Neural cell (in vitro differentiated cells): ENCODE results near the gene TCF4. TPM values are rescaled to one million over a fixed set of nuclear protein-coding genes. Genes with fewer than 3 reads are reported as not detected.

ENCODE experiments used
- H2AFZ ChIP-seq: fragments of 200-600, 300-800 bp; sonication (generic), shearing (Covaris generic); 2 replicates; pipeline ENCODE4 v1.6.0; 2014; ENCODE audit warnings: low read depth, mild to moderate bottlenecking, antibody characterized with exemption, low read length, moderate library complexity
- H3F3A ChIP-seq: fragments of 200-600 bp; shearing (Covaris generic); 2 replicates; pipeline ENCODE4 v1.6.1; 2016; ENCODE audit warnings: mild to moderate bottlenecking, moderate library complexity, mixed read lengths, antibody characterized with exemption, low read length; ENCODE audit not compliant: insufficient read depth, poor library complexity, severe bottlenecking
- H3K27ac ChIP-seq: fragments of 200-600, 300-800 bp; sonication (generic), shearing (Covaris generic); 2 replicates; pipeline ENCODE4 v1.5.1; 2014; ENCODE audit warnings: mild to moderate bottlenecking, low read length, moderate library complexity
- H3K27me3 ChIP-seq: fragments of 300-800, 200-600 bp; sonication (generic), shearing (Covaris generic); 2 replicates; pipeline ENCODE4 v1.6.0; 2014; ENCODE audit warnings: mild to moderate bottlenecking, low read depth, low read length, moderate library complexity; ENCODE audit not compliant: insufficient read depth
- H3K36me3 ChIP-seq: fragments of 300-800, 200-600 bp; sonication (generic), shearing (Covaris generic); 2 replicates; pipeline ENCODE4 v1.5.1; 2014; ENCODE audit warnings: mild to moderate bottlenecking, antibody characterized with exemption, low read length, moderate library complexity; ENCODE audit not compliant: insufficient read depth
- H3K4me2 ChIP-seq: fragments of 300-800, 200-600 bp; sonication (generic), shearing (Covaris generic); 2 replicates; pipeline ENCODE4 v1.6.0; 2014; ENCODE audit warnings: mild to moderate bottlenecking, low read length
- H3K4me3 ChIP-seq: fragments of 300-800, 200-600 bp; sonication (generic), shearing (Covaris generic); 2 replicates; pipeline ENCODE4 v1.5.1; 2014; ENCODE audit warnings: mild to moderate bottlenecking, low read length, moderate library complexity
- H3K79me2 ChIP-seq: fragments of 200-600 bp; shearing (Covaris generic); replicated peaks from 2 replicates; pipeline ENCODE4 v1.6.0; 2014; ENCODE audit warnings: mild to moderate bottlenecking, low read length, moderate library complexity; ENCODE audit not compliant: insufficient read depth
- H3K9ac ChIP-seq: fragments of 300-800, 200-600 bp; sonication (generic), shearing (Covaris generic); 2 replicates; pipeline ENCODE4 v1.6.1; 2016; ENCODE audit warnings: mild to moderate bottlenecking, low read length, mixed read lengths
- H3K9me2 ChIP-seq: fragments of 200-600 bp; shearing (Covaris generic); 2 replicates; pipeline ENCODE4 v1.6.1; 2016; ENCODE audit warnings: mild to moderate bottlenecking, low read length, mixed read lengths; ENCODE audit not compliant: insufficient read depth
- H3K9me3 ChIP-seq: fragments of 200-600, 300-800 bp; sonication (generic), shearing (Covaris generic); 2 replicates; pipeline ENCODE4 v1.6.1; 2016; ENCODE audit warnings: mild to moderate bottlenecking, mixed run types, low read length, moderate library complexity, mixed read lengths
- H4K20me1 ChIP-seq: fragments of 200-600 bp; shearing (Covaris generic); 2 replicates; pipeline ENCODE4 v1.6.1; 2016; ENCODE audit warnings: mild to moderate bottlenecking, mixed run types; ENCODE audit not compliant: insufficient read depth
- EP300 ChIP-seq: fragments of 450-650 bp; conservative IDR thresholded peaks from 2 replicates; pipeline ENCODE4 v1.6.1; 2014; ENCODE audit warnings: antibody characterized with exemption, mild to moderate bottlenecking, moderate library complexity; ENCODE audit not compliant: poor library complexity, severe bottlenecking
- EZH2 ChIP-seq: fragments of 200-600, 300-800 bp; shearing (Covaris generic), sonication (generic); IDR thresholded peaks from 2 replicates; pipeline ENCODE4 v1.6.1; 2014; ENCODE audit warnings: antibody characterized with exemption, low read length, borderline replicate concordance, mild to moderate bottlenecking; ENCODE audit not compliant: insufficient read depth, poor library complexity, severe bottlenecking
- MXI1 ChIP-seq: fragments of 450-650 bp; conservative IDR thresholded peaks from 2 replicates; pipeline ENCODE4 v1.6.1; 2014; ENCODE audit warnings: antibody characterized with exemption, mild to moderate bottlenecking; ENCODE audit not compliant: poor library complexity, severe bottlenecking
- POLR2AphosphoS5 ChIP-seq: IDR thresholded peaks from 2 replicates; pipeline ENCODE4 v1.6.1; 2012
- RAD21 ChIP-seq: fragments of 450-650 bp; conservative IDR thresholded peaks from 2 replicates; pipeline ENCODE4 v1.6.1; 2014; ENCODE audit warnings: antibody characterized with exemption, mild to moderate bottlenecking, moderate library complexity
- SMC3 ChIP-seq: fragments of 450-650 bp; conservative IDR thresholded peaks from 2 replicates; pipeline ENCODE4 v1.6.1; 2014; ENCODE audit warnings: antibody characterized with exemption, mild to moderate bottlenecking, moderate library complexity; ENCODE audit not compliant: poor library complexity
- TAF1 ChIP-seq: IDR thresholded peaks from 2 replicates; pipeline ENCODE4 v1.6.1; 2012; ENCODE audit warnings: low read depth
- polyA plus RNA-seq: library from polyadenylated mRNA; depleted of rRNA; stranded (reverse); fragments of >200 nt; gene quantifications from 2 replicates; pipeline ENCODE4 v1.2.3, GENCODE V29; 2014
- TF ChIP-seq, protein P1 (sequence below): IDR thresholded peaks from 2 replicates; pipeline ENCODE4 v1.6.1; 2012; ENCODE audit warnings: borderline replicate concordance
- TF ChIP-seq, protein P2 (sequence below): fragments of 450-650 bp; IDR thresholded peaks from 2 replicates; pipeline ENCODE4 v1.5.1; 2014; ENCODE audit warnings: antibody characterized with exemption, mild to moderate bottlenecking, moderate library complexity; ENCODE audit not compliant: poor library complexity, severe bottlenecking

Gene TCF4
- polyA plus RNA-seq, 1 donor from 2014 or later, result 7.0 TPM

DNA sequence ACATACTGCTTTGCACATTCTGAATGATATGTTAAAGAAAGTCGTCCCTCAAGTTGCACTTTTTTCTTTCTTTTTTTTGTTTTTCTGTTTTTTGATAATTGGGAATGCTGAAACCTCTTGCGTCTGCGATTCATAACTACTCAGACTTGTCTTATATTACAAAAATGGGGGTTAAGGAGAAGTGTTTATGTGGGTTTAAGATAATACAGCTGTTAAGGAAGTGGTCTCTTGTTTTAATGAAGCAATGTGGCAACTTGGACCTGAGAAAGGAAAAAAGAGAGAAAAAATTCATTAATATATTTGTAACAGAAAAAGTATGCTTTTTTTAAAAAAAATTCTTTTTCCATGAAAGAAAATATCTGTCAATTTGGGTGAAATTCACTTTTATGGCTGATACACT, 360.2 kb downstream of the TCF4 start:
- no peak overlapping the region for H3K4me2 ChIP-seq
- H2AFZ ChIP-seq, result no peak overlapping the region
- H3K27me3 ChIP-seq, result no peaks in the 10 kb centered on the region
- no peaks in the 10 kb centered on the region for H3K9me3 ChIP-seq
- H3K36me3 ChIP-seq, result no peaks in the 10 kb centered on the region
- no peaks in the 10 kb centered on the region for H3K9me2 ChIP-seq
- no peaks in the 10 kb centered on the region for H3K79me2 ChIP-seq
- no peak overlapping the region for H3K9ac ChIP-seq
- H3K4me3 ChIP-seq, result no peak overlapping the region
- TF ChIP-seq, protein P1, sequence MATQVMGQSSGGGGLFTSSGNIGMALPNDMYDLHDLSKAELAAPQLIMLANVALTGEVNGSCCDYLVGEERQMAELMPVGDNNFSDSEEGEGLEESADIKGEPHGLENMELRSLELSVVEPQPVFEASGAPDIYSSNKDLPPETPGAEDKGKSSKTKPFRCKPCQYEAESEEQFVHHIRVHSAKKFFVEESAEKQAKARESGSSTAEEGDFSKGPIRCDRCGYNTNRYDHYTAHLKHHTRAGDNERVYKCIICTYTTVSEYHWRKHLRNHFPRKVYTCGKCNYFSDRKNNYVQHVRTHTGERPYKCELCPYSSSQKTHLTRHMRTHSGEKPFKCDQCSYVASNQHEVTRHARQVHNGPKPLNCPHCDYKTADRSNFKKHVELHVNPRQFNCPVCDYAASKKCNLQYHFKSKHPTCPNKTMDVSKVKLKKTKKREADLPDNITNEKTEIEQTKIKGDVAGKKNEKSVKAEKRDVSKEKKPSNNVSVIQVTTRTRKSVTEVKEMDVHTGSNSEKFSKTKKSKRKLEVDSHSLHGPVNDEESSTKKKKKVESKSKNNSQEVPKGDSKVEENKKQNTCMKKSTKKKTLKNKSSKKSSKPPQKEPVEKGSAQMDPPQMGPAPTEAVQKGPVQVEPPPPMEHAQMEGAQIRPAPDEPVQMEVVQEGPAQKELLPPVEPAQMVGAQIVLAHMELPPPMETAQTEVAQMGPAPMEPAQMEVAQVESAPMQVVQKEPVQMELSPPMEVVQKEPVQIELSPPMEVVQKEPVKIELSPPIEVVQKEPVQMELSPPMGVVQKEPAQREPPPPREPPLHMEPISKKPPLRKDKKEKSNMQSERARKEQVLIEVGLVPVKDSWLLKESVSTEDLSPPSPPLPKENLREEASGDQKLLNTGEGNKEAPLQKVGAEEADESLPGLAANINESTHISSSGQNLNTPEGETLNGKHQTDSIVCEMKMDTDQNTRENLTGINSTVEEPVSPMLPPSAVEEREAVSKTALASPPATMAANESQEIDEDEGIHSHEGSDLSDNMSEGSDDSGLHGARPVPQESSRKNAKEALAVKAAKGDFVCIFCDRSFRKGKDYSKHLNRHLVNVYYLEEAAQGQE, result no peak
- TF ChIP-seq MXI1, result no peak
- TF ChIP-seq SMC3, result no peak
- no peak for TF ChIP-seq RAD21
- TF ChIP-seq EZH2, result no peak
- no peak for TF ChIP-seq TAF1
- TF ChIP-seq, protein P2, sequence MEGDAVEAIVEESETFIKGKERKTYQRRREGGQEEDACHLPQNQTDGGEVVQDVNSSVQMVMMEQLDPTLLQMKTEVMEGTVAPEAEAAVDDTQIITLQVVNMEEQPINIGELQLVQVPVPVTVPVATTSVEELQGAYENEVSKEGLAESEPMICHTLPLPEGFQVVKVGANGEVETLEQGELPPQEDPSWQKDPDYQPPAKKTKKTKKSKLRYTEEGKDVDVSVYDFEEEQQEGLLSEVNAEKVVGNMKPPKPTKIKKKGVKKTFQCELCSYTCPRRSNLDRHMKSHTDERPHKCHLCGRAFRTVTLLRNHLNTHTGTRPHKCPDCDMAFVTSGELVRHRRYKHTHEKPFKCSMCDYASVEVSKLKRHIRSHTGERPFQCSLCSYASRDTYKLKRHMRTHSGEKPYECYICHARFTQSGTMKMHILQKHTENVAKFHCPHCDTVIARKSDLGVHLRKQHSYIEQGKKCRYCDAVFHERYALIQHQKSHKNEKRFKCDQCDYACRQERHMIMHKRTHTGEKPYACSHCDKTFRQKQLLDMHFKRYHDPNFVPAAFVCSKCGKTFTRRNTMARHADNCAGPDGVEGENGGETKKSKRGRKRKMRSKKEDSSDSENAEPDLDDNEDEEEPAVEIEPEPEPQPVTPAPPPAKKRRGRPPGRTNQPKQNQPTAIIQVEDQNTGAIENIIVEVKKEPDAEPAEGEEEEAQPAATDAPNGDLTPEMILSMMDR, result no peak
- TF ChIP-seq POLR2AphosphoS5, result no peak
- no peaks in the 10 kb centered on the region for H4K20me1 ChIP-seq
- no peak overlapping the region for H3K27ac ChIP-seq
- H3F3A ChIP-seq, result no peaks in the 10 kb centered on the region

DNA sequence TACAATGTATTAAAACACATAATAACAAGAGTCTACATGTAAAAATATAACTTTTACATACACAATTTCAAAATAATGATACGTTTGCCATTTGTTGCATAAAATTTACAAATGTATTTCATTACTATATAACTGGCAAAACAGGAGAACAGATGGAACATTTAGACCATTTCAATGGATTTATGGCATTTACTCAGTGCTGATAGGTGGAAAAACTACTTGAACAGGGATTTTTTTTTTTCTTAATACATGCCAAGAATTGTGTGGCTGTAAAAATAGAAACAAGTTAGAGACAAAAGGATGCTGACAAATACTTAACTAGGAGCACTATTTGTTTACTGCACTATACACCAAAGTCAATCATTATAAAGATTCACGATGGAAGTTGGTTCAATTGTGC, 361.9 kb downstream of the TCF4 start:
- H3K9me2 ChIP-seq, result no peaks in the 10 kb centered on the region
- no peaks in the 10 kb centered on the region for H4K20me1 ChIP-seq
- H3K27me3 ChIP-seq, result no peaks in the 10 kb centered on the region
- no peak overlapping the region for H3K27ac ChIP-seq
- no peaks in the 10 kb centered on the region for H3K79me2 ChIP-seq
- no peak overlapping the region for H2AFZ ChIP-seq
- no peaks in the 10 kb centered on the region for H3K9me3 ChIP-seq
- TF ChIP-seq POLR2AphosphoS5, result no peak
- TF ChIP-seq EP300, result no peak
- TF ChIP-seq, protein P1, result no peak
- TF ChIP-seq RAD21, result no peak
- no peak for TF ChIP-seq TAF1
- TF ChIP-seq, protein P2, result no peak
- no peak for TF ChIP-seq SMC3
- no peak for TF ChIP-seq EZH2
- no peak for TF ChIP-seq MXI1
- no peaks in the 10 kb centered on the region for H3F3A ChIP-seq
- no peak overlapping the region for H3K4me3 ChIP-seq
- H3K36me3 ChIP-seq, result no peaks in the 10 kb centered on the region
- H3K9ac ChIP-seq, result no peak overlapping the region
- no peak overlapping the region for H3K4me2 ChIP-seq
